H7 (cell line): ENCODE data around the gene CCDC102B. TPM values are rescaled to one million over a fixed set of nuclear protein-coding genes. Genes with fewer than 3 reads are reported as not detected.
"Not testable (repeated sequence)": the region's sequence is repeated elsewhere in the genome, so short reads cannot be mapped to it uniquely, and the experiment has no call there.

ENCODE experiments used
- DNase-seq: peaks from one replicate; pipeline ENCODE4 v3.0.0; 2012
- H3K27me3 ChIP-seq: 2 replicates; pipeline ENCODE4 v1.6.0; 2011; ENCODE audit warnings: mild to moderate bottlenecking, low read length; ENCODE audit not compliant: control insufficient read depth, insufficient read depth
- H3K36me3 ChIP-seq: replicated peaks from 2 replicates; pipeline ENCODE4 v1.5.1; 2011; ENCODE audit warnings: low read length; ENCODE audit not compliant: control insufficient read depth, insufficient read depth
- H3K4me3 ChIP-seq: 2 replicates; pipeline ENCODE4 v1.5.1; 2011; ENCODE audit warnings: low read depth, mild to moderate bottlenecking, control low read depth, low read length, moderate library complexity; ENCODE audit not compliant: insufficient read depth
- total RNA-seq: library from RNA; depleted of rRNA; stranded (reverse); fragments of >200 nt; shearing (Covaris generic); gene quantifications from 2 replicates; pipeline ENCODE4 v1.2.3, GENCODE V29; 2014

The CCDC102B gene
- total RNA-seq, 1 experiment from 2014 or later: 5.3 TPM

DNA sequence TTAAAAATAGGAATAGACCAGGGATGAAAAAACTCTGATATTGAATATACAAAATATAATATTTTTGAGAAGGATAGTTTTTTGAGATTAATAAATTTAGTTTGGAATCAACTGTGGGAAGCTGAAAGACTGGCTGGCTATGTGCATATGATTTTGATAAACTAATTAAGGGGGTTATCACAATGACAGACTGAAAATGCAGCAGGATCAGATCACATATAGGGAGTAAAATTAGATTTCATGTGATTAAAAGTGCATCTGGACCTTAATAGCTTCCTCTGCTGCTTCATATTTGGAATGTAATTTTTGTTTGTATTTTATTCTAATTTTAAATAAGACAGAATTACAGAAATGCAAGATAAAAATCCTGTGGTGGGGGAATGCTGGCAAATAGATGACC, 111.7 kb downstream of the CCDC102B start:
- Histone ChIP-seq H3K4me3 (no peak overlapping the region), H3K27me3 (no peaks in the 10 kb centered on the region), H3K36me3 (no peaks in the 10 kb centered on the region)
- DNase-seq: no peak

DNA sequence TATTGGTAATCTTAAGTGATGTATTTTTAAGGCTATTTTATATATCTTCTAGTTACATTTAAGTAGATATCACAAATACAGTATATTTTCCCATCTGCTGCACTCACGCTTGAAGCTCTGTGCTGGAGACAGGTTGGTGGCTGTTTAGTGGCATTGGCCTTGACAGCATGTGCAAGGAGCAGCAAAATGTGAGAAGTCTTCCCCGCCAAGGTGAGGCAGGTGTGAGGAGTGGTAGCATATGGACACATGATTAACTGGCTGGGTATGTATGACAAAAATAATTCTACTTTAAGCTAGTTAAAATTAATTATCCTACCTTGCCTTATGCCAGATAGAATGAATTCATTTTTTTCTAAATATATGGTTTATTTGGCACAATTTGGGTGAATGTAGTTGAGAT, 117.2 kb downstream of the CCDC102B start:
- Histone ChIP-seq H3K27me3 (no peaks in the 10 kb centered on the region), H3K36me3 (no peaks in the 10 kb centered on the region), H3K4me3 (no peak overlapping the region)
- no peak for DNase-seq

DNA sequence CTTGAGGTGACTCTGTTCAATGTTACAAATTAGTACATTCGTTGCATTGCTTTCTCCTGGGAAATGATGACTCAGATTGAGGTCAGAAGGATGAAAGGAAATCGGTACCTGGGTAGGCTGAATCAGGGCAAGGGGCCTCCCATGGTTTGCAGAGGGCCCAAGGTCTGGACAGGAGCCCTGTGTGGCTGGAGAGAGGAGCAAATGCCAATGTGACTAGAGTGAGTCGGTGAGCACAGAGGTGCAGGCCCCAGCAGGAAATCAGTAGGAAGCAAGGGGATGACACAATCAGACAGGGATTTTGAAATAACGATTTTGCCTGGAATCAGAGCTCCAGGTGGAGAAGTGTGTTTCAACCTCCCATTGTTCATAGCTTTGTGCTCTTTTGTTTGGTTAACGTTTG, 118.9 kb downstream of the CCDC102B start:
- Histone ChIP-seq H3K36me3 (no peaks in the 10 kb centered on the region), H3K4me3 (no peak overlapping the region), H3K27me3 (no peaks in the 10 kb centered on the region)
- DNase-seq: no peak

DNA sequence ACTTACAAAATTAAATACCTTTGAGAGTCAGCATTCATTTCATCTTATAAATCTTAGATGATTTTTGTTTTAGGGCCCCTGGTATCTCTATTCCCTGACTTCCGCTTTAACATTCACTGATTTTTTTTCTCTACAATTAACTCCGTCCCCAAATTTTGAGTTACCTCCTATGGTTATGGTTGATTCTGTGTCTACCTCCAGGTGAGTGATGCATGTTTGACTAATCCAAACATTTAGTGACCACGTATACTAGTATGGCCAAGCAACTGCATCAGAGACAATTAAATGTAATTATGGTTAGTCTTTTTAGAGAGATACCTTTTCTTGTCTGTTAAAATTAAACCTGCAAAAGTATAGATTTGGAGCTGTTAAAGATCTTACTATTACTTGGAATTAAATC, 120.3 kb downstream of the CCDC102B start:
- no peaks in the 10 kb centered on the region for H3K27me3 ChIP-seq
- no peaks in the 10 kb centered on the region for H3K36me3 ChIP-seq
- H3K4me3 ChIP-seq: no peak overlapping the region
- no peak for DNase-seq

DNA sequence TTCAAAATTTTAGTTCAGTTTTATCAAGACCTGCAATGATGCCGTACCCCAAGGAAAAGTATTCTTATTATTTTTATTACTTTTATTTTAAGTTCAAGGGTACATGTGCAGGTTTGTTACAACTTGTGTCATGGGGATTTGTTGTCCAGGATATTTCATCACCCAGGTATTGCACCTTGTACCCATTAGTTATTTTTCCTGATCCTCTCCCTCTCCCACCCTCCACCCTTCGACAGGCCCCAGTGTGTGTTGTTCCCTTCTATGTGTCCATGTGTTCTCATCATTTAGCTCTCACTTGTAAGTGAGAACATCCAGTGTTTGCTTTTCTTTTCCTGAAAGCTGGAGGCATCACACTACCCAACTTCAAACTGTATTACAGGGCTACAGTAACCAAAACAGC, 122.0 kb downstream of the CCDC102B start:
- Histone ChIP-seq H3K27me3 (no peaks in the 10 kb centered on the region), H3K36me3 (no peaks in the 10 kb centered on the region), H3K4me3 (no peak overlapping the region)
- DNase-seq: no peak

DNA sequence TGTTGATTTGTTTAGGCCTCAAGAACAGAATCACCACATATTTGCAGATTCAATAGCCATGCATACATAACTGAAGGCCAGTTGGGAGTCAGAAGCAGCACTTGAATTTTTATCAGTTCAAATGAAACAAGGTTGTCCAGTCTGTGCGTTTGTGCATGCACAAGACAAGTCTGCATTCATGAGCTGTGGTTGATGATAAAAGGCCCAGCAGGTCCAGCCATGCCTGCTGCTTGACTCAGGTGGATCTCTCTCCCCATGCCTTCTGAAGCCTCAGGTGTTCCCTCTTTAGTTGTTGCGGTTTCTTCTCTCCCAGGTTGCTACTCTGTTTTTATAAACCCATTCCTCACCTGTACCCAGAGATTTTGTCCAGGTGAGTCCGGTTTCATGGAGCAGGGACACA, 124.5 kb downstream of the CCDC102B start:
- H3K4me3 ChIP-seq: no peak overlapping the region
- no peak for DNase-seq
- no peaks in the 10 kb centered on the region for H3K36me3 ChIP-seq
- no peaks in the 10 kb centered on the region for H3K27me3 ChIP-seq

DNA sequence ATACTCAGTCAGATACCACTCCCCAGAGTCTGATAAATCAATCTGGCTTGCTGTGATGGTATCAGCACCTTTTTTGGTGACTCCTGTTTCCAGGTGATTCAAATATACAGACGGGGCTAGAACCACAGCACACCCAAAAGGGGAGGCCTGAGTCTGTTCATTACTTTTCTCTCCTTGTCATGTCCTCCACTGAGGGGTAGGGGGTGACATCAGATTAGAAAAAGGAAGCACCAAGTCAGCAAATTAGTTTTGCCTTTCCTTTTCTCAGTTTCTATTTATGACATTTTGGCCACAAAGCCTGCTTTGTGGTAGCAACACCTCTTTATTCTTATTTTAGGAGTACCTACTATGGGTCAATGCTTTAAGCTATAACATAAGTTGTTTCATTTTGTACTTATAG, 127.4 kb downstream of the CCDC102B start:
- no peaks in the 10 kb centered on the region for H3K27me3 ChIP-seq
- no peak for DNase-seq
- H3K36me3 ChIP-seq: no peaks in the 10 kb centered on the region
- H3K4me3 ChIP-seq: no peak overlapping the region

DNA sequence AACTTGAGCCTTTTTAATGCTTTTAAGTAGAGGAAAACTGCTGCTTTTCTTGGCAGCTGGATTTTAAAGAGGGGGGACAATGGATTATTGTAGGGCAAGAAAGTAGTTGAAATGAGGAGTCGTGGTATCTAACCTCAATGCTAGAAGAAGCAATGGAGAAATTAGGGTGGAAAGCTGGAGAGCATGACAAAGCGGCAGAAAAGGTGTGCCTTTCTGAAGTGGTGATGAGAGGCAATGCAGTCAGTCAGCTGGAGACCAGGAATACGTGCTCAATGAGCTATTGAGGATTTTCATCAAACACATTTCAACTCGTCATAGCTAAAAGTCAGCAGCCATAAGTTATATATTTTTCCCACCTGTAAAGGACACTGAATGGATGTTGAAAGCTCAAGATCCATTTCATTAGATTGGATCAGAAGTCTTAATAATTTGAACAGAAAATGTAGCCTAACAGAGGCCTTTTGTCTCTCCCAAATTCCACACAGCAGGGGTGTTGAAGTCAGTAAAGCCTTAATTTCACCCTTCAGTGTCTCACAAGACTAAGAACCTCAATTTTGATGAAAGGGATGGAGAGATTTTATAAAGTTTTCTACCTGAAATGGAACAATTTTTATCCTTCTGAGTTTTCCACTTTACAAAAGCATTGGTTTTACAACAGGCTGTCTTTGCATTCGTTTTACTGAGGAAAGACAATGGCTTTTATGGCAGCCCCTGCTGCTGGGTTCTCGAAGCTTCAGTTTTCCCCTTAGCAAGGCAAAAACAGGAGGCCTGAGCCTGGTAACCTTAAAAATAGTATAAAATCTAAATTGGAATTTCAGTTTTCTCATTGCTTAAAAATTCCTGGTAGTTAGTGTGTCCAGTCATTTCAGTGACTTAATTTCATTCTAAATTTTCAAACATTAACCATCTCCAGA, 131.1 kb downstream of the CCDC102B start:
- Histone ChIP-seq H3K4me3 (no peak overlapping the region), H3K27me3 (no peaks in the 10 kb centered on the region), H3K36me3 (no peaks in the 10 kb centered on the region)
- no peak for DNase-seq

DNA sequence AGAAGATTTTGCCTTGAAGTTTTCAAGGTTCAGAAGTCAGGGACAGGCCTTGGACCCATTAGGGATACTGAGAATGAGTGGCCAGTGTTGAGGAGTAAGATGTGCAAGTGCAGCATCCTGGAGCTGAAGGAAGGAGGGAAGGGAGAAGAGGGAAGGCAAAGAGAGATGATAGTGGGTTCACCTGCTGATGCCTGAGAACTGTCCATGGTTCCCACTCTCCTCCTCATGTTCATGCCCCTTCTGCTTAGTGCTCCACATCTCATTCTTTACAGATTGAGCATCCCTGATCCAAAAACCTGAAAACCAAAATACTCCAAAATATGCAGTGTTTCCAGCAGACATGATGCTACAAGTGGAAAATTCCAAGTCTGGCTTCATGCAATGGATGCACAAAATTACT, 137.8 kb downstream of the CCDC102B start:
- no peaks in the 10 kb centered on the region for H3K27me3 ChIP-seq
- DNase-seq: no peak
- no peak overlapping the region for H3K4me3 ChIP-seq
- no peaks in the 10 kb centered on the region for H3K36me3 ChIP-seq

DNA sequence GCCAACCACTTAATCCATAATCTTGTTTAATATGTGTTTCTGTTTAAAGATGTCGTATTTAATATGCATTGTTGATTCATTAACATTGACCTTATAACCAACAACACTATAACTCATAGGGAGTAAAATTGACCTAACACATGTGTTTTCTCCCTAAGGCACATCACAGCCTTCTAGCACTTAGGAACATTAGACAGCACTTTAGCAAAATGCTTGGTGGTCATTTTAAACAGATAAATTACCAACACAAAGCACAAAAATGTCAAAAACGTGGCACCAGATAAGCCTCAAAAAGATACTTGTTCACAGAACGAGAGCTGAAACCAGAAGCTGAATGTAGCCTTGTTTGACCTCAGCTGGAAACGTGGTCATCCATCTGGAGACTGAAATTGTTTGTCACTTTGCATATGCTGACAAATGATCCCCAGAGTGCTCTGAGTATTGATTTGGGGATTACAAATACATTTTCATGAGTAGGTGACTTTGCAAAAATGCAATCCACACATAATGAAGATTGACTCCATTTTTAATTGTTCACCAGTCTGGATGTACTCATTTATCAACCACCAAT, 139.2 kb downstream of the CCDC102B start:
- Histone ChIP-seq H3K27me3 (no peaks in the 10 kb centered on the region), H3K36me3 (no peaks in the 10 kb centered on the region), H3K4me3 (no peak overlapping the region)
- DNase-seq: no peak

DNA sequence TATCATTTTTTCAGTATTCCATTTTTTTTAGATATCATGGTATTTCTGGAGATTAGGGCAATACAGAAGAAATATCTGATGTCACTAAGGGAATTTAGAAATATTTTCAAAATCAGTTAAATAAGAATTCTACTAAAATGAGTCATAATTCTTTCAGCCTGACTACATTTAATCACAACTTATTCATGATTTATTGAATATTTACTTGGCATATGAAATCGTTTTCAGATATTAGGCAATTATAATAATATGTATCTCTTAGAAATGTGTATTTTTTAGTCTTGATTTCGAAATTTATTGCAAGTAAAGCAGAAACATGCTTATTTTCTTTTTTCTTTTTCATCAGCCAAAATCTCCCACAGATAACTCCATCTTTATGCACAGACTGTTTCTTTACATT, 142.2 kb downstream of the CCDC102B start:
- Histone ChIP-seq H3K36me3 (no peaks in the 10 kb centered on the region), H3K4me3 (no peak overlapping the region), H3K27me3 (no peaks in the 10 kb centered on the region; the same call in 1 of the 2 replicates)
- no peak for DNase-seq

DNA sequence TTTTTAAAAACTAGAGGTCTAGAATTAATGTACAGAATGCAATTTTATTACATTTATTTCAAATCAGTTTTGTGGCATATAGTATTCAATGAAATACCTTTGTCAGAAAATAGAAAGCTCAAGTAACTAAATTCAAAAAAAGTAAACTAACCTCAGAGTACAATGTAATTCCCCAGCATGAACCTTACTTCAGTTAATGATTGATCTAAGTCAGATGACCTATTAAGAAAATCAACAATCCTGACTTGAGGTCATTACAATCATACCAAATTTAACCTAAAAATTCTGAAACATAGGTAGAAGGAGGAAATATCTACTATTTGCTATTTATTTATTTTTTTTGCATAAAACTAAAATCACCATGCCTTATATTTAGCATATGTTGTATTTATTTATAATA, 142.9 kb downstream of the CCDC102B start:
- Histone ChIP-seq H3K36me3 (no peaks in the 10 kb centered on the region), H3K4me3 (no peak overlapping the region), H3K27me3 (no peaks in the 10 kb centered on the region; the same call in 1 of the 2 replicates)
- no peak for DNase-seq

DNA sequence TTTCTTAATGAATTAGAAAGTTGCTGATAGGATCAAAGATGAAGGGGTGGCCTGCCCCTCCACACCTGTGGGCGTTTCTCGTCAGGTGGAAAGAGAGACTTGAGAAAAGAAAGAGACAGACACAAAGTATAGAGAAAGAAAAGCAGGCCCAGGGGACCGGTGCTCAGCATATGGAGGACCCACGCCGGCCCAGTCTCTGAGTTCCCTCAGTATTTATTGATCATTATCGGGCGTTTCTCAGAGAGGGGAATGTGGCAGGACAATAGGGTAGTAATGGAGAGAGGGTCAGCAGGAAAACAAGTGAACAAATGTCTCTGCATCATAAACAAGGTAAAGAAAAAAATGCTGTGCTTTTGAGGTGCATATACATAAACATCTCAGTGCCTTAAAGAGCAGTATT, 144.3 kb downstream of the CCDC102B start:
- Histone ChIP-seq H3K27me3 (no peaks in the 10 kb centered on the region; the same call in 1 of the 2 replicates), H3K4me3 (no peak overlapping the region), H3K36me3 (no peaks in the 10 kb centered on the region)
- no peak for DNase-seq

DNA sequence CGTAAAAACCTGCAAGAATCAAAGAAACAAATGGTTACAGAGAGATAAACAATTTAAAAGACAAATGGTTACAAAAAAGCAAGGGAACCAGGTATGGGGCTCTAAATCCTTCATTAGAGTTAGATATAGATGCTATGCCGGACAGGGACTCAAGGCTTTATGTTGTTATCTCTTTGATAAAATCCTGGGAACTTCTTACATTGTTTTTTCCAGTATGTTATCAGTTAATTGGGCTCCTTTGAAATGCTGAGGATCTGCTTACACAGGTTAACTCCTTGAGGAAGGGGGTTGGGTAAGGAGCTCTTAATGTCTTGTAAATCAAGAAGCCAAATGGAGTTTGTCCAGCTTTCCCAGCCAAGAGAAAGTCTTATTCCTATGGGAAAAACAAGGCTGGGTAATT, 146.0 kb downstream of the CCDC102B start:
- H3K27me3 ChIP-seq, DNase-seq, H3K4me3 ChIP-seq, H3K36me3 ChIP-seq: not testable (repeated sequence)

DNA sequence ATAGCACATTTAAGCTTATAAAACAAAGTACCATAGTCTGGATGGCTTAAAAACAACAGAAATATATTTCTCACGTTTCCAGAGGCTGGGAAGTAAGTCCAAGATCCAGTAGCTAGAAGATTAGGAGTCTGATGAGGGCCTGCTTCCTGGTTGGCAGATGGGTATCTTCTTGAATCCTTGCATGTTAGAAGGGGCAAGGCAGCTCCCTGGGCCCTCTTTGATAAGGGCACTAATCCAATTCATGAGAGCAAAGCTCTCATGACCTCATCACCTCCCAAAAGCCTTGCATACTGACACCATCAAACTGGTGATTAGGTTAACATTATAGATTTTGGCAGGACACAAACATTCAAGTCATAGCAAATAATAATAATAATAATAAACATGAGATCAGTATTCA, 146.4 kb downstream of the CCDC102B start:
- no peak for DNase-seq
- H3K27me3 ChIP-seq: no peaks in the 10 kb centered on the region; the same call in 1 of the 2 replicates
- H3K36me3 ChIP-seq: no peaks in the 10 kb centered on the region
- no peak overlapping the region for H3K4me3 ChIP-seq
